ENCODE data around the gene DNASE1L2.
"Not testable (repeated sequence)": the region's sequence is repeated elsewhere in the genome, so short reads cannot be mapped to it uniquely, and the experiment has no call there.

Gene DNASE1L2

DNA sequence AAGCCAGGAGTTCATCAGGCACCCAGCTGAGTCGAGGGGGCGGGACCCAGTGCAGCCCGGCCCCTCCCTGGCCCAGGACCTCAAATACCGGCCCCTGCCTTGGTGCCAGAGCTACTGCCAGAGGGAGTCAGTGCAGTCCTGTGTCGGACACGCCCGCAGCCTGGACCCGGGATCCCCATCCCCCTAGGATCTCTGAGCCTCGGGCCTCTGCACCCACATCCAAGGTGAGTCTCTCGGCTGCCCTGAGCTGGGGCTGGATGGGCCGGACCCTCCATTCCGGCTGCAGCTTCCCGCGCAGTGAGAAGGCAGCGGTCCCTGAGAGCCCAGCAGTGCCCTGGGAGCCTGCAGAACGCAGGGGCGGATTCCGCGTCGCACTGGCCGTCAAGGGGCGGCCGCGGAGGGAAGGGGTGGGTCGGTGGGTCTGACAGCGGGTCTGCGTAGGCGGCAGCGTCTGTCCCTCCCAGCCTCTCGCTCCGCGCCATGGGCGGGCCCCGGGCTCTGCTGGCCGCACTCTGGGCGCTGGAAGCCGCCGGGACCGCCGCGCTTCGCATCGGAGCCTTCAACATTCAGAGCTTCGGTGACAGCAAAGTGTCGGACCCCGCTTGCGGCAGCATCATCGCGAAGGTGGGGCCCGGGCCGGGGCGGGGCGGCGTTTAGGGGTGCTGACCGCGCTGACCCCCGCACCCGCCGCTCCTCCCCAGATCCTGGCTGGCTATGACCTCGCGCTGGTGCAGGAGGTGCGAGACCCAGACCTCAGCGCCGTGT, at the start of gene DNASE1L2:
TSS of gene DNASE1L2 (plus strand) at position 108 of the 765 bp plus-strand sequence. CDS start at position 481, 373 bp downstream.
- DNase-seq = no peak

GRCh38 chr16:2186505-2186904, 49.7 kb upstream of the DNASE1L2 start:
- no peak for DNase-seq

DNA sequence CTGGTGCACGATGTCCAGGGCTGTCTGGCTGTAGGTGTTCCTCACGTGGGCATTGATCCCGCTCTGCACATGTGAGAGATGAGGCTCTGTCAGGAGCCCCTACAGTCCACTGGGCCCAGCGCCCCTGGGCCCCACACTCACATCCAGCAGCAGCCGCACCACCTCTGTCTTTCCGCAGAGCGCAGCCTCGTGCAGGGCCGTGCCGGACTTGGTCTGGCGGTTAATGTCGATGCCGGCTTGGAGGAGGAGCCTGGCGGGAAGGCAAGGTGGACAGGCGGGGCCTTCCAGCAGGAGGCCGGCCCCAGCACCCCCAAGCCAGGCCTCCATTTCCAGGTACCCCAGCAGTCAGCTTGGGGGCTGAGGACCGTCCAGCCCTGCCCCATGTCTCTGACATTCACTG, 49.0 kb upstream of the DNASE1L2 start:
- no peak for DNase-seq

- DNase-seq = no peak
Measured at GRCh38 chr16:2188395-2188794, 47.8 kb upstream of the DNASE1L2 start.

- no peak for DNase-seq
Measured at GRCh38 chr16:2189252-2189893, 46.9 kb upstream of the DNASE1L2 start.

- DNase-seq = no peak
Measured at GRCh38 chr16:2190002-2190658, 46.1 kb upstream of the DNASE1L2 start.

DNA sequence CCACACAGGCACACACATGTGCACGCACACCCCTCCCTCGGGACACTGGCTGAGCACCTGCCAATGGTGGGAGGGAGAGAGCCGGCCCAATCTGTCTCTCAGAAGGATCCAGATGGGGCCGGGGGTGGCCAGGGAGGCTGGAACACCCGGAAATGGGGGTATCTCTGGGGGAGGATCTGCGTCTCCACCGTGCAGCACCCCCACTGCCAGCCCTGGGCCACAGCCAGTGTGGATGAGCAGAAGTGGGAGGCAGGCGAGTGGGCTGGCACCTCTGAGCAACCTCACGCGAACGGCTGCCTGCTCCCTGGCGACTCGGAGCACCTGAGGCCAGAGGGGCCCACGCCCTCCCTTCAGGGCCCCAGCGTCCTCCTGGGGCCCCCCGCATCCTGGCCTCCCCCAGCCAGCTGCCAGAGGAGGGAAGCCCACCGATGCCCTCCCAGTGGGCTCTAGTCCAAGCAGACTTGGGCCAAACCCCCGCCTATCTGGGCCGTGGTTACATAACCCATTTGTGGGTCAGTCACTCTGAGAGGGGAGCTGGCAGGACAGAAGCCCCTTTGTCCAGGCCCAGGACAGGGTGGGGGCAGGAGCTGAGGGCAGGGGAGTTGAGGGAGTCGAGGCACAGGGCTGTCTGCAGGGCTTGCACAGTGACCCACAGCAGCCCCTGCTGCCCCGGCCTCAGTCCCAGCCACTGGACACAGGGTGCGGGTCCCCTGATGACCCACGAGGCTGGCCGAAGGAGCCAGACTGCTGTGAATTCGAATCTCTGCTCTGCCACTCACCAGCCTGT, 45.4 kb upstream of the DNASE1L2 start:
- no peak for DNase-seq

DNA sequence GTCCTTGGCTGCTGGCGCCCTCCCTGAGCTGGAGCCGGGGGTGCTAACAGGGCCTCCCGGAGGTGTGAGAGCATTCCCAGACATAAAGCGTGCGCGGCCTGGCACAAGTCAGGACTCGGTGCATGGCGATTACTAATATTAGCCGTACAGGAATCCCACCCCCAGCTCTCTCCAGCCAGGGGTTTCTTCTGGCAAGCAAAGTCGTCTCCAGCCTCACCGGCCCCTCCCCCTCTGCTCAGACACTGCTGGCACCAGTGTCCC, 44.9 kb upstream of the DNASE1L2 start:
- no peak for DNase-seq

DNA sequence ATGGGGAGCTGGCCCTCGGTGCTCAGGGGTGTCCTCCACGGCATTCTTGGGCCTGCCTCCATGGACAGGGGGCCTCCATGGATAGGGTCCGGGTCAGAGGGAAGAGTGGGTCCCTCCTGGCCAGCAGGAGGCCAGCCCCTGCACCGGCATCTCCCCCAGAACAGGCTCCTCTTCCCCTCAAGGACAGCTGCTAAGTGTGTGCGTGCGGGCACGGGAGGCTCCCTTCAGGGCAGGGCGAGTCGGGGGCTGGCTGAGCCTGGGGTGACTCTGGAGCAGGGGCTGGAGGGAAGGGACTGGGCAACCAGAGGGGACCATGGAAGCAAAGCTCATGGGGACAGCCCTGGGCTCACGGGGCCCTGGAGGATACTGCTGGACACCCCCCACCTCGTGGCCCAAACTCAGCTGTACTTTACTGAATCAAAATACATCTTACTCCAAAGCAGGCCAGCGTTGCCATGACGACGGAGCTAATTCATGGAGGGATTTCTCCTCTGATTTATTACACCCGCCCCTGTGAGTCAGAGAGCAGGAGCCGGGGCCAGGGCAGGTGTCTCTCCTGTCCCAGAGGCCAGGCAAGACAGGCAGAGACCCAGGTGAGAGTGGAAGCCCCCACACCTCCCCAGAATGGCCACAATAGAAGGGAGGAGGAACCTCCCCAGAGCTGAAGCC, 41.9 kb upstream of the DNASE1L2 start:
- no peak for DNase-seq

DNA sequence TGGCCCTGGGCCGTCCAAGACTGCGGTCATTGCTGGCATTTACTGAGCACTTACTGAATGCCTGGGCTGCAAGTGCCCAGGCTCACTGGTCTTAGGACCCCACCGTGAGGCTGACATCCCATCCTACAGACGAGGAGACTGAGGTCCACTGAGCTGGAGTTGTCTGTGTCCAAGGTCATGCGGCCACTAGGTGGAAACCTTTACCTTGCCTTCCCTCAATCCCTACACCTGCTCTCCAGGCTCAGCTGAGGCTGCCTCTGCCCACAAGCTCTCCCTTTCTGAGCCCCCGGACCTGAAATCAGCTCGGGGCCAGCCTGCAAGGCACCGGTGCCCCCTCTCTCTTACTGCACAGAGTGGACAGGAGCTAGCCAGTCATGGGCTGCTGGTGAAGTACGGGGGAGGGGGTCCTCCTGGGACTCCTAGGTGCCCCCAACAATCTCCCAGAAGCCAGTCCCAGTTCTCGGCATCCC, 41.4 kb upstream of the DNASE1L2 start:
- DNase-seq = no peak

- no peak for DNase-seq
Measured at GRCh38 chr16:2195322-2196161, 40.7 kb upstream of the DNASE1L2 start.

- no peak for DNase-seq
Measured at GRCh38 chr16:2196162-2196980, 39.9 kb upstream of the DNASE1L2 start, which contains the start of gene CASKIN1. CASKIN1 (minus strand) TSS chr16:2196605; CDS start chr16:2196432, 173 bp downstream.

DNA sequence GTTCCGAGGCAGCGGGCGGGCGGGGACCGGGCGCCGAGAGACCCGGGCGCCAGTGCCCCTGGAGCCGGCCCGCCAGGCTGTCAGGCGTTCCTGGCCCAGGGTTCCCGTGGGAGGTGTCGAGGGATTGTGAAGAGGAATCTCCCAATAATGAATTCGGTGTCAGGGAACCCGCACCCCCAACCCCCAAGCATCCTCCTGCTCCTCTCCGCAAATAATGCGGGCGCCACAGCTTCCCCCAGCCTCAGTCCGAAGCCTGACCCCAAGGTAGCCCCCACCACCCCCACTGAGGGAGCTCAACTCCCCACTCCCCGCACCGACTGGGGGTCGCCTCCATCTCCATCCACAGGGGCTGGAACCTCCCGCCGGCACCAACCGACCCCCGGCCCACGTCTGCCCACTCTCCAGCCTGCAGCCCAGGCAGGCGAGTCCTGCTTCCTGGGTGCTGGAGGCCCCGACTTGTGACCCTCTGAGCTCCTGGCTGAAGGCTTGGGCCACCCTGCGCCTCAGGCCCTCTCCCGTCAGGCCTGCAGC, 39.2 kb upstream of the DNASE1L2 start:
- DNase-seq = no peak

- DNase-seq = no peak
Measured at GRCh38 chr16:2197765-2198164, 38.5 kb upstream of the DNASE1L2 start.

DNA sequence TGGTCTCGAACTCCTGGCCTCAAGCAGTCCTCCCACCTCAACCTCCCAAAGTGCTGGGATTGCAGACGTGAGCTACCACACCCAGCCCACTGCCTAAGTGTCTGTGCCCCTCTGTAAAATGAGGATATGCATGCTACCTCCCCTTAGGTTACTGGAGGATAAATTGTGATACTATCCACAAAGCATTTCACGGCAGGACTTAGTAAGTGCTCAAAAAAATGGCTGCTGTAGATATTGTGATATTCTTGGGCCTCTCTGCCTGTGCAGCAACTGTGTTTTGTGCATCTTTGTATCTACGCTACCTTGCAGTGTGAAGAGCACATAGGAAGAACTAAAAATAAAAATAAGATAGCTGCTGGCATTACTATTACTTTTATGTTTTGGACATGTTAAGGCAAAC, 38.0 kb upstream of the DNASE1L2 start:
- DNase-seq = no peak

GRCh38 chr16:2199095-2199494, 37.1 kb upstream of the DNASE1L2 start:
- no peak for DNase-seq

- no peak for DNase-seq
Measured at GRCh38 chr16:2199621-2200139, 36.6 kb upstream of the DNASE1L2 start.

DNA sequence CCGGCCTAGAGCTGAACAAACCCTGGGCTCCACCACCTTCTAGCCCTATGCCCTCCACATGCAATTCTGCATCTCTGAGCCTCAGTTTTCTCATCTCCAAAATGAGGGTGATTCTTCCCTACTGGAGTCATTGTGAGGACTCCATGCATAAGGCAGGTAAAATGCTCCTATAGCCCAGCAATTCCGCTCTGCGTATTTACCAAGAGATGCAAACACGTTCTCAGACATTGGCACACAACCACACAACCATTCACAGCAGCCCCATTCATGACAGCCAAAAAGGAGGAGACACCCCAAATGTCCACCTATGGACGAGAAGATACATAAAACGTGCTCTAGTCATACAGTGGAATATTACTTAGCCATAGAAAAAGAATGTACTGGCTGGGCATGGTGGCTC, 35.9 kb upstream of the DNASE1L2 start:
- DNase-seq = no peak

- DNase-seq = not testable (repeated sequence)
Measured at GRCh38 chr16:2203119-2203688, 33.0 kb upstream of the DNASE1L2 start.

Data from NCI-H1694 (cell line).